HCT116 (cell line): ENCODE measurements around the gene ARHGAP5. TPM values are rescaled to one million over a fixed set of nuclear protein-coding genes. Genes with fewer than 3 reads are reported as not detected.

ENCODE experiments used
- ATAC-seq: fragments of 200-7000 bp; cut with Tn5 transposase; 2 replicates; pipeline ENCODE4 v1.9.1; 2020; ENCODE audit warnings: mild to moderate bottlenecking, moderate library complexity
- BruUV-seq: library from RNA; stranded (reverse); fragments of 400-500 nt; replicated peaks from 2 replicates; lab custom pipeline; 2021; lab: Mats Ljungman, UMichigan
- CTCF ChIA-PET: fragments of 300-600 bp; sonication (Branson Sonifier 250); formaldehyde crosslinking; loops from one replicate; lab custom pipeline; 2021; ENCODE audit warnings: antibody characterized with exemption; lab: Charles Lee
- POLR2A ChIA-PET: fragments of 300-600, 350-600 bp; sonication (Branson Sonifier 250); formaldehyde crosslinking; loops from one replicate; lab custom pipeline; 2021; ENCODE audit warnings: antibody characterized with exemption; lab: Charles Lee
- RAD21 ChIA-PET, 2 experiments: fragments of 300-600 bp; sonication (Branson Sonifier 250); formaldehyde crosslinking; loops; one replicate each; lab custom pipeline; 2023; ENCODE audit warnings: low total read pairs in 2 of 2; ENCODE audit not compliant: uncharacterized antibody in 2 of 2, unreplicated experiment in 2 of 2, low non-redundant PET in 1 of 2; lab: Charles Lee
- DNase-seq: peaks from one replicate; pipeline ENCODE4 v3.0.0-alpha.2; 2010; ENCODE audit warnings: low read depth, low spot score
- H2AFZ ChIP-seq: fragments of 200-600 bp; shearing (Covaris generic), sonication (generic); 2 replicates; pipeline ENCODE4 v1.6.1; 2017; ENCODE audit warnings: low read depth, mixed run types, mixed read lengths, antibody characterized with exemption, low read length; ENCODE audit not compliant: poor library complexity, severe bottlenecking
- H3K27ac ChIP-seq: 2 replicates; pipeline ENCODE4 v1.5.1; 2012; ENCODE audit warnings: low read depth, low read length
- H3K27me3 ChIP-seq: fragments of 200-600 bp; sonication (generic); 2 replicates; pipeline ENCODE4 v1.6.1; 2016; ENCODE audit warnings: mixed run types, low read length, mixed read lengths; ENCODE audit not compliant: insufficient read depth
- H3K36me3 ChIP-seq, 2 experiments: fragments of 200-500 bp in 1 of 2; fragments of 200-600 bp in 1 of 2; sonication (Bioruptor generic) in 1 of 2; sonication (generic) in 1 of 2; 2 replicates each; pipeline versions ENCODE4 v1.5.1 to v1.6.1; 2014 to 2016; ENCODE audit warnings: low read length in 2 of 2, inconsistent platforms in 1 of 2, mixed read lengths in 1 of 2, mixed run types in 1 of 2; ENCODE audit not compliant: insufficient read depth in 2 of 2, control insufficient read depth in 1 of 2
- H3K4me1 ChIP-seq, 2 experiments: fragments of 200-600 bp in 1 of 2; sonication (generic) in 1 of 2; 2 replicates each; pipeline versions ENCODE4 v1.5.1 to v1.6.1; 2012 to 2017; ENCODE audit warnings: low read length in 2 of 2, inconsistent platforms in 1 of 2, mild to moderate bottlenecking in 1 of 2, mixed read lengths in 1 of 2, mixed run types in 1 of 2, moderate library complexity in 1 of 2; ENCODE audit not compliant: insufficient read depth in 2 of 2, control insufficient read depth in 1 of 2
- H3K4me2 ChIP-seq: fragments of 200-600 bp; sonication (generic); 2 replicates; pipeline ENCODE4 v1.6.1; 2017; ENCODE audit warnings: mixed run types, low read length, mixed read lengths
- H3K4me3 ChIP-seq, 2 experiments: fragments of 200-600 bp in 1 of 2; sonication (generic) in 1 of 2; replicated peaks in 1 of 2; 2 replicates each; pipeline ENCODE4 v1.5.1; 2011 to 2016; ENCODE audit warnings: low read length in 2 of 2, control low read depth in 1 of 2, low read depth in 1 of 2, mild to moderate bottlenecking in 1 of 2, mixed read lengths in 1 of 2, mixed run types in 1 of 2
- H3K79me2 ChIP-seq: fragments of 200-600 bp; sonication (generic); 2 replicates; pipeline ENCODE4 v1.6.1; 2017; ENCODE audit warnings: mild to moderate bottlenecking, mixed run types, low read length, moderate library complexity, mixed read lengths; ENCODE audit not compliant: insufficient read depth
- H3K9ac ChIP-seq: fragments of 200-600 bp; sonication (generic); 2 replicates; pipeline ENCODE4 v1.6.1; 2016; ENCODE audit warnings: low read length, mixed read lengths
- H3K9me2 ChIP-seq: fragments of 200-600 bp; sonication (generic), shearing (Covaris generic); 2 replicates; pipeline ENCODE4 v1.6.1; 2017; ENCODE audit warnings: mixed run types, mild to moderate bottlenecking, moderate library complexity; ENCODE audit not compliant: insufficient read depth
- H3K9me3 ChIP-seq, 2 experiments: fragments of 200-500 bp in 1 of 2; fragments of 200-600 bp in 1 of 2; sonication (Bioruptor generic) in 1 of 2; sonication (generic) in 1 of 2; 2 replicates each; pipeline ENCODE4 v1.6.1; 2014 to 2017; ENCODE audit warnings: low read length in 2 of 2, mixed read lengths in 2 of 2, inconsistent platforms in 1 of 2, low read depth in 1 of 2, mild to moderate bottlenecking in 1 of 2, mixed run types in 1 of 2, moderate library complexity in 1 of 2; ENCODE audit not compliant: control insufficient read depth in 1 of 2, insufficient read depth in 1 of 2
- H4K20me1 ChIP-seq: fragments of 200-600 bp; sonication (generic), shearing (Covaris generic); 2 replicates; pipeline ENCODE4 v1.6.1; 2017; ENCODE audit warnings: mixed run types, mild to moderate bottlenecking, moderate library complexity; ENCODE audit not compliant: insufficient read depth
- ATF3 ChIP-seq: IDR thresholded peaks from 2 replicates; pipeline ENCODE4 v1.6.1; 2012
- CBX3 ChIP-seq: IDR thresholded peaks from 2 replicates; pipeline ENCODE4 v1.6.1; 2012; ENCODE audit warnings: low read depth
- EZH2 ChIP-seq: fragments of 200-600 bp; sonication (generic); IDR thresholded peaks from 2 replicates; pipeline ENCODE4 v1.6.1; 2017; ENCODE audit warnings: antibody characterized with exemption, mixed run types
- FOSL1 ChIP-seq: IDR thresholded peaks from 2 replicates; pipeline ENCODE4 v1.6.1; 2012; ENCODE audit warnings: low read depth
- JUND ChIP-seq: IDR thresholded peaks from 2 replicates; pipeline ENCODE4 v1.6.1; 2012
- MAX ChIP-seq: IDR thresholded peaks from 2 replicates; pipeline ENCODE4 v1.6.1; 2012
- RAD21 ChIP-seq: IDR thresholded peaks from 2 replicates; pipeline ENCODE4 v1.6.1; 2012; ENCODE audit warnings: low read depth, mild to moderate bottlenecking
- REST ChIP-seq: IDR thresholded peaks from 2 replicates; pipeline ENCODE4 v1.6.1; 2012; ENCODE audit warnings: low read depth
- SRF ChIP-seq: IDR thresholded peaks from 2 replicates; pipeline ENCODE4 v1.6.1; 2012; ENCODE audit warnings: low read depth
- ZBTB33 ChIP-seq: IDR thresholded peaks from 2 replicates; pipeline ENCODE4 v1.6.1; 2011; ENCODE audit warnings: mild to moderate bottlenecking, low read length, moderate library complexity; ENCODE audit not compliant: insufficient replicate concordance; ENCODE audit errors: extremely low read depth
- intact Hi-C: fragments of 100-400 bp; cut with micrococcal nuclease; formaldehyde crosslinking; loops from 2 replicates; pipeline ENCODE4 v1.10.0; 2022
- total RNA-seq: library from RNA; stranded (reverse); gene quantifications from one replicate; pipeline ENCODE4 v1.2.1, GENCODE V29; 2021; ENCODE audit not compliant: unreplicated experiment

ARHGAP5 gene
- total RNA-seq, 1 experiment from 2014 or later: 66.7 TPM

GRCh38 chr14:32206552-32206951, 129.4 kb downstream of the ARHGAP5 start:
- DNase-seq: no peak
- Histone ChIP-seq H4K20me1 (no peaks in the 10 kb centered on the region), H3K9me2 (no peaks in the 10 kb centered on the region; the same call in 1 of the 2 replicates), H3K9me3 (no peaks in the 10 kb centered on the region), H3K27ac (no peak overlapping the region), H3K4me3 (peak overlapping the region in 1 of 2 experiments; percentile 15; a peak in 1 of 4 replicates), H3K79me2 (no peaks in the 10 kb centered on the region), H3K9ac (no peak overlapping the region), H2AFZ (no peak overlapping the region), H3K27me3 (no peaks in the 10 kb centered on the region), H3K4me2 (peak overlapping the region; percentile 59), H3K4me1 (peaks cover 31 to 58% of the 10 kb centered on the region in 2 experiments), H3K36me3 (no peaks in the 10 kb centered on the region; a peak in 1 of 4 replicates)
- no TSS peak for BruUV-seq
- POLR2A ChIA-PET: no interaction called here
- intact Hi-C loops: no loop called here
- RAD21 ChIA-PET: no interaction called here
- TF ChIP-seq FOSL1 (no peak), SRF (peak; percentile 25; the same call in 1 of the 2 replicates), MAX (no peak)
- CTCF ChIA-PET: no interaction called here
- ATAC-seq: no peak

GRCh38 chr14:32208490-32208889, 131.4 kb downstream of the ARHGAP5 start:
- Histone ChIP-seq H3K4me3 (no peak overlapping the region), H3K4me1 (peaks cover 27 to 45% of the 10 kb centered on the region in 2 experiments), H2AFZ (no peak overlapping the region), H3K4me2 (no peak overlapping the region), H4K20me1 (no peaks in the 10 kb centered on the region), H3K9me3 (no peaks in the 10 kb centered on the region), H3K79me2 (no peaks in the 10 kb centered on the region), H3K9me2 (no peaks in the 10 kb centered on the region; the same call in 1 of the 2 replicates), H3K27ac (no peak overlapping the region), H3K27me3 (no peaks in the 10 kb centered on the region), H3K36me3 (no peaks in the 10 kb centered on the region; a peak in 1 of 4 replicates), H3K9ac (no peak overlapping the region)
- intact Hi-C loops: no loop called here
- RAD21 ChIA-PET: no interaction called here
- BruUV-seq: no TSS peak
- DNase-seq: no peak
- TF ChIP-seq ATF3 (no peak), REST (no peak), CBX3 (no peak), RAD21 (no peak), ZBTB33 (no peak), MAX (no peak), JUND (no peak), FOSL1 (no peak), EZH2 (no peak)
- no peak for ATAC-seq
- CTCF ChIA-PET: no interaction called here
- POLR2A ChIA-PET: no interaction called here
